ENCODE results near the gene CNR2.
"Not testable (repeated sequence)": the region's sequence is repeated elsewhere in the genome, so short reads cannot be mapped to it uniquely, and the experiment has no call there.

CNR2 gene

GRCh38 chr1:23827717-23828116 lies 85.4 kb downstream of the CNR2 start:
- DNase-seq, result no peak

GRCh38 chr1:23826590-23826989 lies 86.6 kb downstream of the CNR2 start:
- not testable (repeated sequence) for DNase-seq

- no peak for DNase-seq
Observed at GRCh38 chr1:23825762-23826522, 87.2 kb downstream of the CNR2 start.

DNA sequence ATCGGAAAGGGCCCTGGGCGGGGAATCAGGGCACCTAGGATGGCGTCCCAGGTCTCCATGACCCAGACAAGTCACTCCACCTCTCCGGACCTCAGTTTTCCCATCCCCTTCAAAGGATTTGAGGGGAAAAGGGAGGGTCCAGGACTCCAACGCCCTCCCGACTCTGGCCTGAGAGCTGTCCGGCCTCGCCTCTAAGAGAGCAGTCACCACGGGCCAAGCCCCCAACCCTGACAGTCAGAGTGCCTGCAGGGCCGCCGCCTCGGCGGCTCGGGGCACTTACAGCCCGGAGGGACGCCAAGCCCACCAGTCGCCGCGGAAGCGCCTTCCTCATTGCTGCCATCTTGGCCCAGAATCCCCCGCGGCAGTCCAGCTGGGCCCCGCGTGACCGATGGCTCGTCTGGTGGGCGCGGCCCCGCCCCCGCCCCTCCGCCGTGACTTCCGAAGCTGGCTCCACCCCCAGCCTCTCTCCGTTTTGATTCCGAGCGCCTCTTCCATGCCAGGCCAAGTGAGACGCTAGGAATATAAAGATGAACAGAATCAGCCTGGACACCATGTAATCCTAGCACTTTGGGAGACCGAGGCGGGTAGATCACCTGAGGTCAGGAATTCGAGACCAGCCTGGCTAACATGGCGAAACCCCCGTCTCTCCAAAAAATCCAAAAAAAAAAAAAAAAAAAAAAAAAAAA lies 87.9 kb downstream of the CNR2 start, which contains the start of gene HMGCL:
Gene HMGCL (minus strand): TSS at position 354 of the 686 bp plus-strand sequence. CDS start 14 bp downstream, at position 340.
- peak; percentile 81 to 96 for DNase-seq

- DNase-seq, result no peak
Observed at GRCh38 chr1:23824711-23825075, 88.5 kb downstream of the CNR2 start.

DNA sequence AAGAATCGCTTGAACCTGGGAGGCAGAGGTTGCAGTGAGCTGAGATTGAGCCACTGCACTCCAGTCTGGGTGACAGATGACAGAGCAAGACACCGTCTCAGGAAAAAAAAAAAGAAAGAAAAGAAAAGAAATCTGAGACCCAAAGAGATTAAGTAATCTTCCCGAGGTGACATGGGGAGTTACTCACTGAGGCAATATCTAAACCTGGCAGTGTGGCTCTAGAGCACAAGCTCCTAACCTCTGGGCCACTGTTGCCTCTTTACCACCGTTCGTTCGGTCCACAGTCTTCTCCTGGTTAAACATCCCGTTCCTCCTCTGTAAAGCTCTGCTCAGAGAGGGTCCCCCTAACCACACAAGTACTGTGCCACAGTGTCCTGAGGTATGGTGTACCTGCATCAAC lies 89.4 kb downstream of the CNR2 start:
- no peak for DNase-seq
